ENCODE measurements around the gene SND1.
"Not testable (repeated sequence)": the region's sequence is repeated elsewhere in the genome, so short reads cannot be mapped to it uniquely, and the experiment has no call there.

Gene SND1

DNA sequence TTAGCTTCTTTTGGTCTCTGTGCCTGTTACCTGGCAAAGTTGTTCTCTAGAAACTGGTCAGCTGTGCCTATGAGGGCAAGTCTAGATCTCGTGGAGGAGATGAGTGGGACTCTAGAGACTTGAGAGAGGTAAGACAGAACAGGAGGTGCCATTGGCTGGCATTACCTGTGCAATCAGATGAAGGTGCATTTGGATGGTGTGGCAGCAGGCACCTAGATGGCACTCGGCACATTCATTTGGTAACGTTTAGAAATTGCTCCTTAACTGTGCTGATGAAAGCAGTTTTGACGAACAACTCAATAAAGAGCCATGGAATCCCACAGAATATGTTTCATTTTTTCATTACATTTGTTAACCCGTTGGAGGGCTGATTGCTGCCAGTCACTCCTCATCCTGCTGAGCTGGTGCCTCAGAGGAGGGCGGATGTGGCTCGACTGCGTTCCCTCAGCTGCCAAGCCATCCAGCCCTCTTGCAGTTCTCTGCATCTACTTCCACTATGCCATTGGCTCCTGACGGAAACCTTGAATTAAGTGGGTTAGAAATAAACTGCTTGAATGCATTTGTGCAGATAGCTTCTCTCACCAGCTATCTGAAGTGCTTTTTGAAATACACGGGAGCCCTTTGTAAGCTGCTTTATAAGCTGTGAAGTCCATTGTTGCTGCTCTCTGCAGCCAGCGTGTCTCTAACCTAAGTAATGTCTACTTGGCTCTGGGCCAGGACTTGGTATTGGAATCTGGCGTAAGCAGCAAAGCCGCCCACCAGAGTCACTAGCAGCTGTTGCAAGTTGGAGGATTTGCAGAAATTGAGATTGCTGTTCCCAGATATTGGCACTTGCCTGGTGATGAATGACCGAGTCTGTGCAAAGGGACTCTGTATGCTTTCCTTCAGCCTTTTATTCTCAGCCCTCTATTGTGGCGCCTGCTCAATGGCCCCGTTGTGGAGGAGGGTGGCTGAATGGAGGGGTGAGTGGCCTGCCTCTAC lies 291.8 kb downstream of the SND1 start:
- DNase-seq, result no peak

GRCh38 chr7:127946111-127946510 lies 294.1 kb downstream of the SND1 start:
- no peak for DNase-seq

- DNase-seq, result no peak
Observed at GRCh38 chr7:127946847-127947246, 294.9 kb downstream of the SND1 start.

- DNase-seq, result no peak
Observed at GRCh38 chr7:127948312-127948711, 296.3 kb downstream of the SND1 start.

- DNase-seq, result no peak
Observed at GRCh38 chr7:127948930-127949329, 296.9 kb downstream of the SND1 start.

DNA sequence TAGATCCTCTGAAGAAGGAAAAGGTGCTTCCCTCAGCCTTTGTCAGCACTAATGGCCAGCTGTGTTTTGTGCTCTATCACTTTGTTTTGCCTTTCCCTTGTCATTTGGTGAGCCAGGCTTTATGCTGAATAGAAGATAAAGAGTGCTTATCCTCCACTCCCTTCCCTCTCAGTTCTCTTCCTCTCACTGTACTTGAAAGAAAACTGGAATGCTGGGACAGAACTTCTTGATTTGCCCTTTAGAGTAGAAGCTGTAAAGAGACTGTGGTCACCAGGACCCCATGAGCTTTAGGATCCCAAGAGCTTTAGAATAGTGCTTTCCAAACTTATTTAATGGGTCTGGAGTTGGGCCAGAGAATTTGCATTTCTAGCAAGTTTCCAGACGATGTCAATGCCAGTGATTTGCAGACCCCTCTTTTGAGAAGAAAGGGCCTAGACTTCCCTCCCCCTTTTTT lies 297.8 kb downstream of the SND1 start:
- DNase-seq, result no peak

DNA sequence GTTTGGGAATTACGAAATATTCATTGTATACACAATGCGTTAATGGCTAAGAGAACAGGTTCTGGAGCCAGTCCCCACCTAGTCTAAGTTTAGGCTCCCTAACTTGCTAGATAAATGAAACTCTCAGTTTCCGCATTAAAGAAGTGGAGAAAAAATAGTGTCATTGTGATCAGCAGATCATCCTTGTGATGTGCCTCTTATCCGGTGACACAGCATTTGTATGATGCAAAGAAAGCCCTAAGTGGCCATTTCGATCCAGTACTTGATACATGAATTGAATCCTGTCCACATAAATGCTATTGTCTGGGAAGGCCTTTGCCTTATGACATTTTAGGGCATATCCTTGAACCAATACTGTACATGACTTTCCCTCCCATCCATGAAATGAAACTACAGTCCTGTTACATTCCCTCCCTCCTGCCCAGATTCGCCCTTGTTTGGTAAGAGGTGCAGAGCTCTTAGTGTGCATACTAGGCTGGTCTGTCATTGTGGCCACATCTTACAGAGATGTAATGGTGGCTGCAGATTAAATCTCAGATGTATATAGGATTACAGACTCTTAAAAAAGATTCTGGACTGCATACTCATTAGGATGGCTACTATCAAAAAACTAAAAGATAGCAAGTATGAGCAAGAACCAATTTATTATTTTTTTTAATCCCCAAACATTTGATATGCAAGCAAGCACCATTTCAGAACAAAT lies 298.4 kb downstream of the SND1 start:
- DNase-seq, result no peak

DNA sequence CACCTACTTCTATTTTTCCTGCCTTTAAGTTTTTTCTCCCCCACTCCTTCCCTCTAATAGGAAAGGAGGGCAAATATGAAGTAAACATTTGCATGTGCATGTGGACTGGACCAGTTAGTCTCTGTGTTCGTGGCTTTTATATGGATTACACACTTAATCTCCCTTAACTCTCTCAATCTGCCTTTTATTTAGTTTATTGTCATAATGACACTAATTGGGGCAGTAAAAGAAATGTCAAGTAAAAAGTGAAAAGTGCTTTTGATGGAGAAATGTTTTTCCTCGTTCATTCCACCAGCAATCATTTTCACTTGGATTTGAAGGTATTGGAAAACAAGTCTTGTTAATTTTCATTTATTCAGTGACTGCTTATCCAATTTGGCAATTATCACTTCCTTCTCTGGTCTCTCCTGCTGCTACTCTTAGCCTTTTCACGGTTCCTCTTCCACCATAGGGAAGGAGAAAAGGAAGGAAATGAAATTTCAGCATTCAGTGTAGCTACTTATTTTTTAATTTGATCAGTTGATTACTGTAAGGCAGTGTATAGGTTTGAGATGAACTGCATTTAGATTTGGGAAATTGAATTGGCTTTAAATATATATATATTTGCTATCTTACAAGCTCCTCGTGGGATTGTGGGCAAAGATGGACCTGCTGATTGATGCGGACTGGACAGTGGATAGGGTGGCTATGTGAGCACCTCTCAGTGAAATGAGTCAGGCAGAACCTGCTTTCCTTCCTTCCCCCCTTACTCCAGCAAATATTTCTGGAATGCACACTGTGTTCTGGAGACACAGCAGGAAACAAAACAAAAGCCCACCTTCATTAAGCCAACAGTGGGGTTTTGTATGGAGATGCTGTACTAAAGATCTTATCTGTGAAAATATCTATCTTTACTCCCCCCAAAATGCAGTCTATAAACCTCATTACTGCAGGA lies 301.7 kb downstream of the SND1 start:
- no peak for DNase-seq

DNA sequence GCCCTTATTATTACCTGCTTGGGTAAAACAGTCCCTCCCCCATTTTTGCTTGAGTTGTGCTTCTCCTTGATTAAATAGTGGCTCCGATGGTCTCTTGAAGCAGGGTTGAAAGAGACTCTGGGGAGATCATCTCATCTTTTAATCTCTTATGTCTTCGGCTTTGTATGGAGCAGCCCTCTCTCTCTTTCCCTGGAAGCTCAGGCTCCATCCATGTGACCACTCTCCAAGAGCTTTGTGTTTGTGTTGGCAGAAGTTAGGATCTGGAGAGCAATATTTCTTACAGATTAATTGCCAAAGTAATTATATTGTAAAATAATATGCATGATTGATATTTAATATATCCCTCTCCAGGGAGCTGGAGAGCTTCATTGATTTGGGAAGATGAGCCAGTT lies 302.4 kb downstream of the SND1 start:
- DNase-seq, result no peak

DNA sequence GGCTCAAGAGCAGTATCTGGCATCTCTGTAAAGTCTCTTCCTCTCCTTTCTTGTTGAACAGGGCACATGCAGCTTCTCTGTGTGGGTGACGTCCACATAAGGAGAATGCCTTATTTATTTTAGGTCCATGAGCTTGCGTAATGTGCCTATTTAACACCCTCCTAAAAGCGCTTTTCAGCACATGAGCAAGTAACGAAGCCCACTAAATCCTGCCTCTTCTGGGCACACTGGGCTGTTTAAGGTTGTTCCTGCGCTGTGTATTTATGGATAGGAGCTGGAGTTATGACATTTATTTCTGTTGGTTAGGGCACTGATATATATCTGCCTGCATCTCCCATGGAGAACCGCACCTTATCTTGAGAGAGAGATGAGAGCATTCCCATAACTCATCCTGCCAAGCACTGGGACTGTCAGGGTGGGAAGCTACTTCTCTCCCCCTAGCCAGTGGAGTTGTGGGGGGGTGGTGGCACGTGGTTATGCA lies 303.1 kb downstream of the SND1 start:
- no peak for DNase-seq

DNA sequence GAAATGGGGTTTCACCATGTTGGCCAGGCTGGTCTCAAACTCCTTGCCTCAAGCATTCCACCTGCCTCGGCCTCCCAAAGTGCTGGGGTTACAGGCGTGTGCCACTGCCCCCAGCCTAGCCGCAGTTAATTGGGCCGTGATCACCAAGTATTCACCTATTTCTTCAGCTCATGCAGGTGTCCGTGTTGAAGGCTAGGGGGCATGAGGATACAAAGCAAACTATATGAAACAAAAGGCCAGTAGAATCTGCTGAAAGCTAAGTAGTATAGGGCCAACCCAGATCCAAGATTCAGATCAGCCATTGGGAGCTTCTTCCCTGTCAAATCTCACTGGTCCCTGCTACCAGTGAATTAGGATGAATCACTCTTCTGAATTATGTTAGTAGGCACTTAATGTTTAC lies 305.9 kb downstream of the SND1 start:
- DNase-seq, result no peak

GRCh38 chr7:127959770-127960169 lies 307.8 kb downstream of the SND1 start:
- DNase-seq, result no peak

- DNase-seq, result no peak
Observed at GRCh38 chr7:127961786-127962453, 309.9 kb downstream of the SND1 start.

- no peak for DNase-seq
Observed at GRCh38 chr7:127962589-127963361, 310.8 kb downstream of the SND1 start.

- not testable (repeated sequence) for DNase-seq
Observed at GRCh38 chr7:127963850-127964249, 311.9 kb downstream of the SND1 start.

GRCh38 chr7:127967281-127967680 lies 315.3 kb downstream of the SND1 start:
- no peak for DNase-seq

- DNase-seq, result no peak
Observed at GRCh38 chr7:127968547-127968946, 316.6 kb downstream of the SND1 start.

- no peak for DNase-seq
Observed at GRCh38 chr7:127973832-127974231, 321.8 kb downstream of the SND1 start.

DNA sequence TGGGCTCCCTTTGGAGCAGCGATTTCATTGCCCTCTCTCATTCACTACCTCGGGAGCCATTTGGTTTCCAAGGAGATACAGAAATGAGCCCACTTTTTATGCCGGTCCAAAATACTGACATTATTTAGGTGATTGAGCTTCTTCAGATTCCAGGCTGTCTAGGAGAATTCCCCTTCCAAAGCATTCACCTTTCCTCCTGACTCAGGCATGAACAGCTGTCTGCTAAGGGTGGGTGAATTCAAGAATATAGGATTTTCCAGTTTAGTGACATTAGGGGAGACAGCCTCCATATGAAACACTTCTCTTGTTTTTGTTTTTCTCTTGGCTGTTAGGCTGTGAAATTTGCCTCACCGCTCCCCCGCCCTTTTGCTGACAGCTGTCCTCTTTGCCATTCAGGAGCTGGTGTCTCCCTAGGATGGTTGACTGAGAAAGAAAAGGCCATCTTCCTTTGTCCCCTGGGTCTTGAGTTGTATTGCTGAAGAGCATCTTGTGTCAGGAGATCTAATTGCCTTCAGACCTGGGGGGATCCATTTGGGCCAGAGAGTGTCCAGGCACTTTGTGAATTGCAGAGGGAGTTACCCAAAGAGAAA lies 322.5 kb downstream of the SND1 start:
- no peak for DNase-seq

DNA sequence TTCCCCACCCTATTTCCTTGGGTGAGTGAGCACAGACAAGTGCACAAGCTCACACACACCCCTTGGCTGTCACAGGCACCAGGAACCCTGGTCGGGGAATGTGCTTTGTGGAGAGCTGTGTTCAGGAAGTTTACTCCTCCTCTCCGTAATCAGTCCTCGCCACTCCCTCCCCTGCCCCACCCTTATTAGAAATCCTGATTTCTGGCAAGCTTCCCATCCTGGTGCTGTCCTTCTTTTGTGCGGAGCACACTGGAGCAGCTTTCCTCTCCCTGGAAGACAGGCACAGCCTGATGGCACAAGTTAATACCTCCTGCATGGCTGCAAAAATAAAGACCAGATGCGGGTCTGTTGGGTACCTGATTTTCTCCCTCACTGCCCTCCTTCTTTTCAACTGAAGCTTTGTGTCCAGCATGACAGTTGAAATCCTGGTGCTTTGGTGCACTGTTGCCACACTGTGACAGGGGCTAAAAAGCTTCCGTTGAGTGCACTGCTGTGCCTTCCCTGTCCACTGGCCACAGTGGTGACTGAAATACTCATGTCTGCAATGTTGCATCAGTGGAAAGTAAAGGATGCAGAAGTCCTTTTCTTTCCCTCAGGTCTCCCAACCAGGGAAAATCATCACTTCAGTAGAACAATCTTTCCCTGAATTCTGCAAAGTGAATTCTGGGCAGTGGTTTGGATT lies 324.2 kb downstream of the SND1 start:
- DNase-seq, result no peak

Measured in stimulated activated CD4-positive, alpha-beta T cell treated with anti-CD3 and anti-CD28 coated beads, Interleukin-4, amount 100 ng/mL, for 1 hour (primary cell).